Measurements from ENCODE around the gene SEMG2. TPM values are rescaled to one million over a fixed set of nuclear protein-coding genes. Genes with fewer than 3 reads are reported as not detected.

SEMG2 gene
- polyA plus RNA-seq, 1 donor (not counting 4 experiments of a cell fraction or from before 2014, with no cell fraction given) = not detected

DNA sequence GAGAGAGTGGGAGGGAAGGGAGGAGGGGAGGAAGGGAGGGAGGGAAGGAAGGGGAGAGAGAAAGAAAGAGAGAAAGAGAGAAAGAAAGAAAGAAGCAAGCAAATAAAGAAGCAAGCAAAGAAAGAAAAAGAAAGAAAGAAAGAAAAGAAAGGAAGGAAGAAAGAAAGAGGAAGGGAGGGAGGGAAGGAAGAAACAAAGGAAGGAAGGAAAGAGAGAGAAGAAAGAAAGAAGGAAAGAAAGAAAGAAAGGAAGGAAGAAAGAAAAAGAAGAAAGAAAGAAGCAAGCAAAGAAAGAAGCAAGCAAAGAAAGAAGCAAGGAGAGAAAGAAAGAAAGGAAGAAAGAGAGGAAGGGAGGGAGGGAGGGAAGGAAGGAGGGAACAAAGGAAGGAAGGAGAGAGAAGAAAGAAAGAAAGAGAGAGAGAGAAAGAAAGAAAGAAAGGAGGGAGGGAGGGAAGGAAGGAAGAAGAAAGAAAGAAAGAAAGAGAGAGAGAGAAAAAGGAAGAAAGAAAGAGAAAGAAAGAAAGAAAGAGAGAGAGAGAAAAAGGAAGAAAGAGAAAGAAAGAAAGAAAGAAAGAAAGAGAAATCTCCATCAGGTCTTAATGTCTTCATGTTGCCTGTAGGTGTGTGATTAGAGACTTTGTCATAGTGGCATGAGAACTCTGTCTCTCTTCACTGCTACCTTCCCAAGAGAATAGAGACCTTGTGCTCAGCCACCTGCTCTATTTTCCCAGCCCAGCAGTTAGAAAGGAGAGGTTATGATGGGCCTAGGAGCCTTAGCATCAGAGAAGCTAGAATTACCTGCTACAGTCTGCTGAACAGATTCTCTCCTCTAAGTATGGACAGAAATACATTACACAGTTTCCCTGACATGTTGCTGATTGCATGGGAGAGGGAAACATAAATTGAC, 9.4 kb upstream of the SEMG2 start:
- no peaks in the 10 kb centered on the region for H3K4me1 ChIP-seq (ENCODE audit: control insufficient read depth, extremely low read depth, insufficient read depth, low read length)
- H3K27ac ChIP-seq (ENCODE audit: control insufficient read depth, insufficient read depth, low read length) = no peak overlapping the region
- no peaks in the 10 kb centered on the region for H3K27me3 ChIP-seq (ENCODE audit: control insufficient read depth, extremely low read depth, insufficient read depth, low read length)
- no peaks in the 10 kb centered on the region for H3K9me3 ChIP-seq (ENCODE audit: control insufficient read depth, low read depth, low read length)
- H4K20me1 ChIP-seq (ENCODE audit: control insufficient read depth, extremely low read depth, insufficient read depth, low read length) = no peaks in the 10 kb centered on the region
- no peak overlapping the region for H2AFZ ChIP-seq (ENCODE audit: control insufficient read depth, low read length)
- dilution Hi-C loops (cut with MboI; ENCODE audit: extremely low pct_ligation_motif_present, low sequenced_read_pairs) = no loop called here
- no peak overlapping the region for H3K4me2 ChIP-seq (ENCODE audit: control insufficient read depth, extremely low read depth, insufficient read depth, low read depth, low read length)
- DNase-seq (ENCODE audit: low read depth, low spot score) = no peak
- no peaks in the 10 kb centered on the region for H3K9me1 ChIP-seq (ENCODE audit: control insufficient read depth, extremely low read depth, insufficient read depth, low read length)
- no peak overlapping the region for H3K9ac ChIP-seq (ENCODE audit: control insufficient read depth, extremely low read depth, insufficient read depth, low read length)
- H3K4me3 ChIP-seq (ENCODE audit: control insufficient read depth in 2 of 3, extremely low read depth in 1 of 3, insufficient read depth in 2 of 3, low read depth in 1 of 3, low read length in 3 of 3) = no peak overlapping the region
- no peaks in the 10 kb centered on the region for H3K36me3 ChIP-seq (ENCODE audit: control insufficient read depth in 2 of 2, extremely low read depth in 1 of 2, insufficient read depth in 2 of 2, low read length in 2 of 2)
- FAIRE-seq = no peak
- no peak for TF ChIP-seq EZH2 (IDR thresholded peaks at IDR 0.05; ENCODE audit: low read length)
- TF ChIP-seq, protein P1, sequence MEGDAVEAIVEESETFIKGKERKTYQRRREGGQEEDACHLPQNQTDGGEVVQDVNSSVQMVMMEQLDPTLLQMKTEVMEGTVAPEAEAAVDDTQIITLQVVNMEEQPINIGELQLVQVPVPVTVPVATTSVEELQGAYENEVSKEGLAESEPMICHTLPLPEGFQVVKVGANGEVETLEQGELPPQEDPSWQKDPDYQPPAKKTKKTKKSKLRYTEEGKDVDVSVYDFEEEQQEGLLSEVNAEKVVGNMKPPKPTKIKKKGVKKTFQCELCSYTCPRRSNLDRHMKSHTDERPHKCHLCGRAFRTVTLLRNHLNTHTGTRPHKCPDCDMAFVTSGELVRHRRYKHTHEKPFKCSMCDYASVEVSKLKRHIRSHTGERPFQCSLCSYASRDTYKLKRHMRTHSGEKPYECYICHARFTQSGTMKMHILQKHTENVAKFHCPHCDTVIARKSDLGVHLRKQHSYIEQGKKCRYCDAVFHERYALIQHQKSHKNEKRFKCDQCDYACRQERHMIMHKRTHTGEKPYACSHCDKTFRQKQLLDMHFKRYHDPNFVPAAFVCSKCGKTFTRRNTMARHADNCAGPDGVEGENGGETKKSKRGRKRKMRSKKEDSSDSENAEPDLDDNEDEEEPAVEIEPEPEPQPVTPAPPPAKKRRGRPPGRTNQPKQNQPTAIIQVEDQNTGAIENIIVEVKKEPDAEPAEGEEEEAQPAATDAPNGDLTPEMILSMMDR (optimal IDR thresholded peaks at IDR 0.05 in 1 of 3, IDR thresholded peaks at IDR 0.05 in 1 of 3, conservative IDR thresholded peaks at IDR 0.05 in 1 of 3; ENCODE audit: extremely low read depth in 1 of 3, insufficient read depth in 2 of 3, low read length in 3 of 3) = no peak
- H3K79me2 ChIP-seq (ENCODE audit: control insufficient read depth, insufficient read depth, low read length) = no peaks in the 10 kb centered on the region

DNA sequence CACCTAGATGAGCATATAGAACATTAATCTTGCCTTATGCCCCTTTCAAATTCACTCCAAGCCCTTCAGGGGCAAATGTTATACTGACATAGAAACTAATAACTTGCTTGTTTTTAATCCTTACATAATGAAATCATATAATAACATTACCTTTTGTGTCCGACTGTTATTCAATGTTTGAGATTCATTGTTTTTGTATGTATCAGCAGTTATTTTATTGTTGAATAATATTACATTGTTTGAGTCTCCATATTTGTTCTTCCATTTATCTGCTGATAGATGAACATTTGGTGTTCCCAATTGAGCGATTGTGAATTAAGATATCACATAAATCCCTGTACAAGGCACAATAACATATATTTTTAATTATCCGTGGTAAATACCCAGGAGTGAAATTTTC, 8.3 kb upstream of the SEMG2 start:
- FAIRE-seq (no peak), DNase-seq (ENCODE audit: low read depth, low spot score) (no peak)
- Histone ChIP-seq H3K9ac (ENCODE audit: control insufficient read depth, extremely low read depth, insufficient read depth, low read length) (no peak overlapping the region), H3K9me3 (ENCODE audit: control insufficient read depth, low read depth, low read length) (no peaks in the 10 kb centered on the region), H2AFZ (ENCODE audit: control insufficient read depth, low read length) (no peak overlapping the region), H3K27me3 (ENCODE audit: control insufficient read depth, extremely low read depth, insufficient read depth, low read length) (no peaks in the 10 kb centered on the region), H3K27ac (ENCODE audit: control insufficient read depth, insufficient read depth, low read length) (no peak overlapping the region), H3K4me2 (ENCODE audit: control insufficient read depth, extremely low read depth, insufficient read depth, low read depth, low read length) (no peak overlapping the region), H3K79me2 (ENCODE audit: control insufficient read depth, insufficient read depth, low read length) (no peaks in the 10 kb centered on the region), H3K4me1 (ENCODE audit: control insufficient read depth, extremely low read depth, insufficient read depth, low read length) (no peaks in the 10 kb centered on the region), H3K36me3 (ENCODE audit: control insufficient read depth in 2 of 2, extremely low read depth in 1 of 2, insufficient read depth in 2 of 2, low read length in 2 of 2) (no peaks in the 10 kb centered on the region), H4K20me1 (ENCODE audit: control insufficient read depth, extremely low read depth, insufficient read depth, low read length) (no peaks in the 10 kb centered on the region), H3K4me3 (ENCODE audit: control insufficient read depth in 2 of 3, extremely low read depth in 1 of 3, insufficient read depth in 2 of 3, low read depth in 1 of 3, low read length in 3 of 3) (no peak overlapping the region), H3K9me1 (ENCODE audit: control insufficient read depth, extremely low read depth, insufficient read depth, low read length) (no peaks in the 10 kb centered on the region)
- dilution Hi-C loops (cut with MboI; ENCODE audit: extremely low pct_ligation_motif_present, low sequenced_read_pairs) = no loop called here
- no peak for TF ChIP-seq EZH2 (IDR thresholded peaks at IDR 0.05; ENCODE audit: low read length)
- TF ChIP-seq, protein P1 (optimal IDR thresholded peaks at IDR 0.05 in 1 of 3, IDR thresholded peaks at IDR 0.05 in 1 of 3, conservative IDR thresholded peaks at IDR 0.05 in 1 of 3; ENCODE audit: extremely low read depth in 1 of 3, insufficient read depth in 2 of 3, low read length in 3 of 3) = no peak

Data from keratinocyte (primary cell).